GM12864 (cell line): Measurements from ENCODE around the gene SLC9A8.

Experiments
- DNase-seq: peaks from one replicate; pipeline ENCODE4 v3.0.0-alpha.2; 2011; ENCODE audit warnings: low read depth
- H3K4me3 ChIP-seq: 2 replicates; pipeline ENCODE4 v1.5.1; 2011; ENCODE audit warnings: mild to moderate bottlenecking, low read depth, low read length, control low read depth
- CTCF ChIP-seq: IDR thresholded peaks from 2 replicates; pipeline ENCODE4 v1.5.1; 2011; ENCODE audit warnings: low read depth, mild to moderate bottlenecking, moderate library complexity, low read length, control low read depth, inconsistent platforms; ENCODE audit errors: missing control alignments

SLC9A8 gene

GRCh38 chr20:49936153-49937026 is 123.8 kb downstream of the SLC9A8 start, which contains the start of gene RNF114:
Gene RNF114 (plus strand): TSS chr20:49936397. CDS start chr20:49936413, 16 bp downstream.
- H3K4me3 ChIP-seq = peak within 1 kb of the TSS; percentile 71
- DNase-seq = peak; percentile 70
- TF ChIP-seq CTCF = no peak

GRCh38 chr20:49937027-49937929 is 124.7 kb downstream of the SLC9A8 start:
- no peak for DNase-seq
- peak overlapping the region; percentile 71 for H3K4me3 ChIP-seq
- TF ChIP-seq CTCF = no peak

- peak overlapping the region; percentile 71; the same call in 1 of the 2 replicates for H3K4me3 ChIP-seq
- no peak for DNase-seq
- no peak for TF ChIP-seq CTCF
Measured at GRCh38 chr20:49938173-49939163, 125.8 kb downstream of the SLC9A8 start.

DNA sequence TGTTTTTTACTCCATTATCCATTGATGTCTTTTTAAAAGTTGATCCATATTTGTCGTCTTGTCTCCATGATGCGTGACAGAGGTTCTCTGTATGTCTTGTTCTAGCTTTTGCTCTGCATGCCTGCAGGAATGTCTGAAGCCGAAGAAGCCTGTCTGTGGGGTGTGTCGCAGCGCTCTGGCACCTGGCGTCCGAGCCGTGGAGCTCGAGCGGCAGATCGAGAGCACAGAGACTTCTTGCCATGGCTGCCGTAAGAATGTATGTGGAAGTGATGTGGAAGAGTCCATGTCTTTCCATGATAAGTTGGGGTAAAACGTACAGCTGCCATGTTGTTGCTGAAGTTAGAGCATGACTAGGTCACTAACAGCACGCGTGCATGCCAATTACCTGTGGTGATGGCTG is 128.8 kb downstream of the SLC9A8 start:
- no peak for TF ChIP-seq CTCF
- no peak for DNase-seq
- no peak overlapping the region for H3K4me3 ChIP-seq
